Esophagus squamous epithelium (tissue), 5 donors: ENCODE results near the gene KCTD20. TPM values are rescaled to one million over a fixed set of nuclear protein-coding genes. Genes with fewer than 3 reads are reported as not detected.

ENCODE experiments used
- DNase-seq: peaks from one replicate; lab custom pipeline; 2025; lab: John Stamatoyannopoulos, UW
- H3K27ac ChIP-seq, 4 donors: fragments of 200-600 bp; sonication (generic); one replicate each; pipeline ENCODE4 v1.5.1; 2016 to 2019; ENCODE audit warnings: mild to moderate bottlenecking in 1 of 4
- H3K27me3 ChIP-seq, 4 donors: fragments of 200-600 bp; sonication (generic); 1 replicate in 3 of 4; 2 replicates in 1 of 4; pipeline versions ENCODE4 v1.5.1 to v1.6.0; 2017 to 2021; ENCODE audit warnings: antibody characterized with exemption in 1 of 4
- H3K36me3 ChIP-seq, 3 donors: fragments of 200-600 bp; sonication (generic); one replicate each; pipeline ENCODE4 v1.5.1; 2016 to 2019
- H3K4me1 ChIP-seq, 3 donors: fragments of 200-600 bp; sonication (generic); one replicate each; pipeline ENCODE4 v1.5.1; 2017 to 2019
- H3K4me3 ChIP-seq, 4 donors: fragments of 200-600 bp; sonication (generic); 1 replicate in 3 of 4; 2 replicates in 1 of 4; pipeline ENCODE4 v1.5.1; 2016 to 2019; ENCODE audit warnings: mild to moderate bottlenecking in 2 of 4, moderate library complexity in 1 of 4
- H3K9me3 ChIP-seq, 3 donors: fragments of 200-600 bp; sonication (generic); one replicate each; pipeline ENCODE4 v1.5.1; 2016 to 2019
- POLR2A ChIP-seq, 4 donors: fragments of 450-650 bp; IDR thresholded peaks; one replicate each; pipeline ENCODE4 v1.6.1; 2017; ENCODE audit warnings: antibody characterized with exemption in 4 of 4, mild to moderate bottlenecking in 4 of 4, moderate library complexity in 3 of 4
- WGBS, 2 donors: methylation state at CpG; one replicate each; pipeline ENCODE4 v1.1.5; 2018; 5-methylcytosine and 5-hydroxymethylcytosine counted together
- intact Hi-C: fragments of 100-400 bp; cut with DNase I; formaldehyde crosslinking; loops from one replicate; pipeline ENCODE4 v1.15.0; 2022
- total RNA-seq, 4 donors: library from RNA; depleted of rRNA; stranded (reverse); fragments of >200 nt; gene quantifications; one replicate each; pipeline ENCODE4 v1.1.0, GENCODE V29; 2016
- TF ChIP-seq, protein P1 (sequence below), 6 experiments: fragments of 450-650 bp in 4 of 6; fragments of 200-600 bp in 2 of 6; sonication (generic) in 2 of 6; IDR thresholded peaks; one replicate each; pipeline ENCODE4 v1.5.1; 2016 to 2019; ENCODE audit warnings: antibody characterized with exemption in 6 of 6, mild to moderate bottlenecking in 4 of 6, moderate library complexity in 4 of 6
- donor health status: DM: yes; HTN: yes; CAD: no.

KCTD20 gene
- total RNA-seq, 4 donors from 2014 or later: 35.9 to 47.5 (median 41.0) TPM

DNA sequence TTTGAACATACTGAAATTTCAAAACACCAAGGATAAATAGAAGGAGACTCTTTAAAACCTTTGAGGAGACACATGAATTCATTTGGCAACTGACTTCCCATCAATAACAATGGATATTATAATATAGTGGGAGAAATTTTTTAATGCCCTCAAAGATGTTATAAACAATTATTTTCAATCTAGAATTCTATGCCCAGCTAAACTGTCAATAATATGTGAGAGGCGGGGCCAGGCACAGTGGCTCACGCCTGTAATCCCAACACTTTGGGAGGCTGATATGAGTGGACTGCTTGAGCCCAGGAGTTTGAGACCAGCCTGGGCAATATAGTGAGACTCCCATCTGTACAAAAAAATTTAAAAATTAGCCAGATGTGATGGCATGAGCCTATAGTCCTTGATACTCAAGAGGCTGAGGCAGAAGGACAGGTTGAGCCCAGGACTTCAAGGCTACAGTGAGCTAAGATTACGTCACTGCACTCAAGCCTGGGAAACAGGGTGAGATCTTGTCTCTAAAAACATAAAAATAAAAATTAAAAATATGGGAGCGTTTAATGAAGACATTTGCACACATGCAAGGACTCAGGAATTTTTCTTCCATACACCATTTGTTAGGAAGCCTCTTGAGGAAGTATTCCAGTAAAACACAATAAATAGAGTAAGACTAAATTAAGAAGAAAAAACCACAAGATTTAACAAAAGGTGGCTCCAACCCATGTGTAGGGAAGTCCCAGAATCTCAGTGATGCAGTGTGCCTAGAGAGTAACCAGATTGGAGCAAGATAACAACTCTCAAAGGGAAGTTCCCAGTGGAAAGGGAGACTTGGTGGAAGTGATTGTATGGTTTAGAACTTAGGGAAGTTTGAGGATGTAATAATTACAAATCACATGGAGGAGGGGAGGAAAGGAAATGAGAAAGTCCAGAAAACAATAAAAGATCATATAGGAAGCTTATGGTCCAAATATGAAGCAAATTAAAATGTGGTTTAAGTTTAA lies 29.0 kb upstream of the KCTD20 start:
- Histone ChIP-seq H3K4me1 (peaks cover 0 to 4% (median under 1%) of the 10 kb centered on the region in 3 donors), H3K36me3 (no peaks in the 10 kb centered on the region), H3K27me3 (no peaks in the 10 kb centered on the region), H3K27ac (no peak overlapping the region), H3K9me3 (no peaks in the 10 kb centered on the region), H3K4me3 (no peak overlapping the region)
- intact Hi-C loops: no loop called here
- WGBS, 2 donors: 87% methylated on average over 4 of the region's 4 CpGs
- no peak for TF ChIP-seq POLR2A (IDR thresholded peaks at IDR 0.05)
- TF ChIP-seq, protein P1, sequence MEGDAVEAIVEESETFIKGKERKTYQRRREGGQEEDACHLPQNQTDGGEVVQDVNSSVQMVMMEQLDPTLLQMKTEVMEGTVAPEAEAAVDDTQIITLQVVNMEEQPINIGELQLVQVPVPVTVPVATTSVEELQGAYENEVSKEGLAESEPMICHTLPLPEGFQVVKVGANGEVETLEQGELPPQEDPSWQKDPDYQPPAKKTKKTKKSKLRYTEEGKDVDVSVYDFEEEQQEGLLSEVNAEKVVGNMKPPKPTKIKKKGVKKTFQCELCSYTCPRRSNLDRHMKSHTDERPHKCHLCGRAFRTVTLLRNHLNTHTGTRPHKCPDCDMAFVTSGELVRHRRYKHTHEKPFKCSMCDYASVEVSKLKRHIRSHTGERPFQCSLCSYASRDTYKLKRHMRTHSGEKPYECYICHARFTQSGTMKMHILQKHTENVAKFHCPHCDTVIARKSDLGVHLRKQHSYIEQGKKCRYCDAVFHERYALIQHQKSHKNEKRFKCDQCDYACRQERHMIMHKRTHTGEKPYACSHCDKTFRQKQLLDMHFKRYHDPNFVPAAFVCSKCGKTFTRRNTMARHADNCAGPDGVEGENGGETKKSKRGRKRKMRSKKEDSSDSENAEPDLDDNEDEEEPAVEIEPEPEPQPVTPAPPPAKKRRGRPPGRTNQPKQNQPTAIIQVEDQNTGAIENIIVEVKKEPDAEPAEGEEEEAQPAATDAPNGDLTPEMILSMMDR (IDR thresholded peaks at IDR 0.05): no peak
- no peak for DNase-seq

DNA sequence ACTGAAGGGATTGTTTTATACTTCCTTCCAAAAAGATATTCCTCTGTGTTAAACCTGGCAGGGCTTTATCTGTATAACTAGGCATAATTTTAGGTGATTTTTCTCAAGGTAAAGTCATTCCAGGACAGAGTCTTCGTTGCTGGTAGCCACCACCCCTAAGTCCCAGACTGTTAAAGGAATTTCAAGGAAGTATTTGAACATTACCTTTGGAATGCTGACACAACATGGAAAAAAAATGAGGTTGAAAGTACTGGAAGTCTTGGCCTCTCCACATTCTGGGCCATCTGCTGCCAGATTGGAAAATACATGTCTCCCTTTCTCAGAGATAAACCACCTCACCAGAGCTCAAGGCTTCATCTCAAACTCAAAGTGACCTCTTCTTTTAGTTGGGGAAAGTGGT lies 28.3 kb upstream of the KCTD20 start:
- Histone ChIP-seq H3K36me3 (no peaks in the 10 kb centered on the region), H3K27me3 (no peaks in the 10 kb centered on the region), H3K4me1 (peaks cover 0 to 11% (median 3%) of the 10 kb centered on the region in 3 donors), H3K27ac (no peak overlapping the region), H3K9me3 (no peaks in the 10 kb centered on the region), H3K4me3 (no peak overlapping the region)
- TF ChIP-seq, protein P1 (IDR thresholded peaks at IDR 0.05): no peak
- TF ChIP-seq POLR2A (IDR thresholded peaks at IDR 0.05): no peak
- WGBS, 2 donors: 62 to 64% methylated on average over 1 of the region's 1 CpG
- intact Hi-C loops: no loop called here
- DNase-seq: no peak

DNA sequence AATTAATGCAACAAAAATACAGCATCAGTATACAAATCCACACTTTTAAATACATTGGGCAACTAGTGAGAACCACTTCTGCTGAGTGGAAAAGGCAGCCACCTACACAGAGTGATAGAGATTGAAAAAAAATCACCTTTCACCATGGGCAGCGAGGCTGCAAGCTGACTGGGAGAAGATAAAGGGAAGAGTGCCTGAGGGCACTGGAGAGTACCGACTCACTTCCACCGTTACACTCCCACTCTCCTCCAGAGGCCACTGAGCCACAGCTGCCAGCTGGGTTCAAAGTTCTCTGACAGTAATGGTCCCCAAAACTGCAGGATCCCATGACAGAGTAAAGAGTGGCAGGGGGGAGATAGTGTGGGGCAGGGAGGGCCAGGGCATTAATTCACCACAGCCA lies 24.2 kb upstream of the KCTD20 start:
- 24 to 46% methylated on average over 3 of the region's 3 CpGs for WGBS, 2 donors
- no peak for TF ChIP-seq POLR2A (IDR thresholded peaks at IDR 0.05)
- TF ChIP-seq, protein P1 (IDR thresholded peaks at IDR 0.05): no peak
- no peak overlapping the region for H3K4me3 ChIP-seq
- no peaks in the 10 kb centered on the region for H3K36me3 ChIP-seq
- H3K27me3 ChIP-seq: no peaks in the 10 kb centered on the region
- no peak overlapping the region for H3K27ac ChIP-seq
- no peak for DNase-seq
- intact Hi-C loops: no loop called here
- H3K4me1 ChIP-seq: peaks cover 6 to 28% (median 12%) of the 10 kb centered on the region in 3 donors
- no peaks in the 10 kb centered on the region for H3K9me3 ChIP-seq

DNA sequence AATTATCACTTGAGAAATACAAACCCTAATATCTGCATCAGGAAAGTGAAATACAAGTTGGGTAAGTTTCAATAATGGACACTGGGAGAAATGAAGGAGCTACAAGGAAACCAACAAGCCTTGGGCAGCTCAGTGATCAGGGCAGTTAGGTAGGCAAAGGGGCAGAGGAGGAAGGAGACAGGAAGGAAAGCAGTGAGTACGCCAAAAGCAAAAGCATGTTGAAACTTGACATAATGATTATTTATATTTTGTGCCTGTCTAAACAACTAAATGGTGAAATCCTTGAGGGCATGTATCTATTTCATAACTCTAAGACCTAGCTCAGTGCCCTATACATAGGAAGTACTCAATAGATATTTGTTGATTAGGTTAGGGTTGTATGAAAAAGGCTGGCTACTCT lies 23.5 kb upstream of the KCTD20 start:
- H3K27ac ChIP-seq: no peak overlapping the region
- no peaks in the 10 kb centered on the region for H3K36me3 ChIP-seq
- intact Hi-C loops: no loop called here
- peaks cover 6 to 36% (median 12%) of the 10 kb centered on the region in 3 donors for H3K4me1 ChIP-seq
- TF ChIP-seq, protein P1 (IDR thresholded peaks at IDR 0.05): no peak
- 33 to 45% methylated on average over 1 of the region's 1 CpG for WGBS, 2 donors
- no peaks in the 10 kb centered on the region for H3K9me3 ChIP-seq
- H3K27me3 ChIP-seq: no peaks in the 10 kb centered on the region
- H3K4me3 ChIP-seq: no peak overlapping the region
- DNase-seq: no peak

DNA sequence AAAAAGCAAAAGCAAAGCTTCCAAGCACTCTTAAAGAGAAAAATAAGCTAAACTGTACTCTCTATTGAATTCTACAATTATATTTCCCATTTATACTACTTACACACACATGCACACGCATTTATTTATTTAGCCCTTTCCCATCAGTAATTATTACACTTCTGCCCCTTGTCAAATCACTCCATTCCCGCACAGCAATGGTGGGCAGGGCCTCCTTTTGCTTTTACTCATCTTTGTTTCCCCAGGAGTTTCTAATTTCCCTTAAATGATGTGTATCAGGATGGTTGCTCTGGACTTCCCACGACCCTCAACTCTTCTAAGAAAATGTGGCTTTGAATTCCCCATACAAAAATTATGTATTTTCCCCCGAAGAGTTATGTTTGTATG lies 20.1 kb upstream of the KCTD20 start:
- H3K36me3 ChIP-seq: no peaks in the 10 kb centered on the region
- no peaks in the 10 kb centered on the region for H3K9me3 ChIP-seq
- 12 to 14% methylated on average over 4 of the region's 4 CpGs for WGBS, 2 donors
- no peaks in the 10 kb centered on the region for H3K27me3 ChIP-seq
- TF ChIP-seq, protein P1 (IDR thresholded peaks at IDR 0.05): no peak
- TF ChIP-seq POLR2A (IDR thresholded peaks at IDR 0.05): no peak
- intact Hi-C loops: no loop called here
- peak overlapping the region; percentile 42 to 70 (median 56) for H3K4me3 ChIP-seq
- H3K4me1 ChIP-seq: peaks cover 6 to 43% (median 12%) of the 10 kb centered on the region in 3 donors
- DNase-seq: no peak
- peak overlapping the region; percentile 87 to 95 (median 93) for H3K27ac ChIP-seq
